ENCODE measurements around the gene A2ML1.
"Not testable (repeated sequence)": the region's sequence is repeated elsewhere in the genome, so short reads cannot be mapped to it uniquely, and the experiment has no call there.

The A2ML1 gene

DNA sequence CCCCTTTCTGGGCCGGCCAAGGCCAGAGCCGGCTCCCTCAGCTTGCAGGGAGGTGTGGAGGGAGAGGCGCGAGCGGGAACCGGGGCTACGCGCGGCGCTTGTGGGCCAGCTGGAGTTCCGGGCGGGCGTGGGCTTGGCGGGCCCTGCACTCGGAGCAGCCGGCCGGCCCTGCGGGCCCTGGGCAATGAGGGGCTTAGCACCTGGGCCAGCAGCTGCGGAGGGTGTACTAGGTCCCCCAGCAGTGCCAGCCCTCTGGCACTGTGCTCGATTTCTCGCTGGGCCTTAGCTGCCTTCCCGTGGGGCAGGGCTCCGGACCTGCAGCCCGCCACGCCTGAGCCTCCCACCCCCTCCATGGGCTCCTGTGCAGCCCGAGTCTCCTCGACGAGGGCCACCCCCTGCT, 35.2 kb upstream of the A2ML1 start:
- not testable (repeated sequence) for H3K4me2 ChIP-seq (ENCODE audit: low read length); H2AFZ ChIP-seq (ENCODE audit: insufficient read depth, low read length, poor library complexity); H3K27ac ChIP-seq (ENCODE audit: low read depth, low read length); H4K91ac ChIP-seq (ENCODE audit: low read depth, low read length); H4K12ac ChIP-seq (ENCODE audit: low read depth, low read length); H3K9ac ChIP-seq (ENCODE audit: low read length); H4K8ac ChIP-seq (ENCODE audit: low read depth, low read length); H2AK5ac ChIP-seq (ENCODE audit: low read length); H3K79me1 ChIP-seq (ENCODE audit: low read length); H3K9me3 ChIP-seq (ENCODE audit: insufficient read depth, low read depth, low read length); H3K4me1 ChIP-seq (ENCODE audit: control insufficient read depth in 1 of 2, insufficient read depth in 2 of 2, low read length in 2 of 2); H3K4me3 ChIP-seq (ENCODE audit: low read depth, low read length); H3K79me2 ChIP-seq (ENCODE audit: control insufficient read depth, insufficient read depth, low read length, poor library complexity); H2BK120ac ChIP-seq (ENCODE audit: insufficient read depth, low read length, poor library complexity); H3K4ac ChIP-seq (ENCODE audit: low read depth, low read length); H3K23ac ChIP-seq (ENCODE audit: low read length); H2BK5ac ChIP-seq (ENCODE audit: low read depth, low read length, poor library complexity); H3K27me3 ChIP-seq (ENCODE audit: insufficient read depth, low read length); H2BK12ac ChIP-seq (ENCODE audit: low read length); H3K18ac ChIP-seq (ENCODE audit: low read length); DNase-seq; H3K14ac ChIP-seq (ENCODE audit: low read length)
- WGBS (ENCODE audit: extremely low coverage, insufficient coverage, insufficient read length): no CpG with 5 or more reads among the region's 28 CpGs
- H3K36me3 ChIP-seq (ENCODE audit: control insufficient read depth in 1 of 2, insufficient read depth in 2 of 2, low read length in 2 of 2): peaks cover 4 to 13% of the 10 kb centered on the region in 2 experiments

DNA sequence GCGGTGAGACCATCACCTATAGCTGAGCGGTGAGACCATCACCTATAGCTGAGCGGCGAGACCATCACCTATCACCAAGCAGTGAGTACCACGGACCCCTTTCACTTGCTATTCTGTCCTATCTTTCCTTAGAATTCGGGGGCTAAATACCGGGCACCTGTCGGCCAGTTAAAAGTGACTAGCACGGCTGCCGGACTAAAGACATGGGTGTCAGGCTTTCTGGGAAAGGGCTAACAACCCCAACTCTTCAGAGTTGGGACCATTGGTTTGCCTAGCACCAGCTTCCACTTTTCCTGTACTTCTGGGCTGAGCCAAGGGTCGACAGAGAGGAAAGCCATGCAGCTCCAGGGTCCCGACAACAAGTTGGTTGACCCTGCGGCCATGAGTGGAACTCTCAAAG, 33.7 kb upstream of the A2ML1 start:
- not testable (repeated sequence) for H2AK5ac ChIP-seq (ENCODE audit: low read length); H3K23ac ChIP-seq (ENCODE audit: low read length); H2BK12ac ChIP-seq (ENCODE audit: low read length); H3K9me3 ChIP-seq (ENCODE audit: insufficient read depth, low read depth, low read length); H3K4ac ChIP-seq (ENCODE audit: low read depth, low read length); H3K79me1 ChIP-seq (ENCODE audit: low read length); H3K18ac ChIP-seq (ENCODE audit: low read length); H3K9ac ChIP-seq (ENCODE audit: low read length); DNase-seq; H4K12ac ChIP-seq (ENCODE audit: low read depth, low read length); H3K14ac ChIP-seq (ENCODE audit: low read length); H3K27me3 ChIP-seq (ENCODE audit: insufficient read depth, low read length); H3K36me3 ChIP-seq (ENCODE audit: control insufficient read depth in 1 of 2, insufficient read depth in 2 of 2, low read length in 2 of 2); H3K4me1 ChIP-seq (ENCODE audit: control insufficient read depth in 1 of 2, insufficient read depth in 2 of 2, low read length in 2 of 2); H3K79me2 ChIP-seq (ENCODE audit: control insufficient read depth, insufficient read depth, low read length, poor library complexity)
- peak overlapping the region; percentile 68 for H3K4me3 ChIP-seq (ENCODE audit: low read depth, low read length)
- H4K8ac ChIP-seq (ENCODE audit: low read depth, low read length): peak overlapping the region; percentile 1
- H4K91ac ChIP-seq (ENCODE audit: low read depth, low read length): peak overlapping the region; percentile 25
- peak overlapping the region; percentile 31 for H2BK120ac ChIP-seq (ENCODE audit: insufficient read depth, low read length, poor library complexity)
- peak overlapping the region; percentile 44 for H3K27ac ChIP-seq (ENCODE audit: low read depth, low read length)
- peak overlapping the region; percentile 39 for H2BK5ac ChIP-seq (ENCODE audit: low read depth, low read length, poor library complexity)
- peak overlapping the region; percentile 79 for H3K4me2 ChIP-seq (ENCODE audit: low read length)
- no CpG with 5 or more reads among the region's 13 CpGs for WGBS (ENCODE audit: extremely low coverage, insufficient coverage, insufficient read length)
- H2AFZ ChIP-seq (ENCODE audit: insufficient read depth, low read length, poor library complexity): peak overlapping the region; percentile 35

DNA sequence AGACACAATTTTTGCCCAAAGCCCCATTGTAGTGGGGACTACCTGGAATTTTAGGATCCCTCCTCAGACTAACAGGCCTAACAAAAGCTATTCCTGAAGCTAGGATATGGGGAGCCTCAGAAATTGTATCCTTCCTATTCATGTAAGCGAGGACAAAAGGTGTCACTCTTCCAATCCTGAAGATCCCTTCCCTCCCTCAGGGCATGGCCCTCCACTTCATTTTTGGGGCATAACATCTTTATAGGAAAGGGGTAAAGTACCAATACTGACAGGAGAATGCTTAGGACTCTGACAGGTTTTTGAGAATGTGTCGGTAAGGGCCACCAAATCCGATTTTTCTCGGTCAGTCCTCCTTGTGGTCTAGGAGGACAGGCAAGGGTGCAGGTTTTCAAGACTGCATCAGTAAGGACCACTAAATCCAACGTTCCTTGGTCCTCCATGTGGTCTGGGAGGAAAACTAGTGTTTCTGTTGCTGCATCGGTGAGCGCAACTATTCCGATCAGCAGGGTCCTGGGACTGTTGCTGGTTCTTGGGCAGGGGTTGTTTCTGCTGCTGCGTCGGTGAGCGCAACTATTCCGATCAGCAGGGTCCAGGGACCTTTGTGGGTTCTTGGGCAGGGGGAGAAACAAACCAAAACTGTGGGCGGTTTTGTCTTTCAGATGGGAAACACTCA, 32.9 kb upstream of the A2ML1 start:
- no CpG with 5 or more reads among the region's 13 CpGs for WGBS (ENCODE audit: extremely low coverage, insufficient coverage, insufficient read length)
- H4K12ac ChIP-seq (ENCODE audit: low read depth, low read length): not testable (repeated sequence)

DNA sequence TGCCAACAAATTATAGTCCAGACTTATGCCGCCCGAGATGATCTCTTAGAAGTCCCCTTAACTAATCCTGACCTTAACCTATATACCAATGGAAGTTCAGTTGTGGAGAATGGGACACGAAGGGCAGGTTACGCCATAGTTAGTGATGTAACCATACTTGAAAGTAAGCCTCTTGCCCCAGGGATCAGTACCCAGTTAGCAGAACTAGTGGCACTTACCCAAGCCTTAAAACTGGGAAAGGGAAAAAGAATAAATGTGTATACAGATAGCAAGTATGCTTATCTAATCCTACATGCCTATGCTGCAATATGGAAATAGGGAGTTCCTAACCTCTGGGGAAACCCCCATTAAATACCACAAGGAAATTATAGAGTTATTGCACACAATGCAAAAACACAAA, 29.2 kb upstream of the A2ML1 start:
- H2AK5ac ChIP-seq (ENCODE audit: low read length); H3K18ac ChIP-seq (ENCODE audit: low read length); H3K14ac ChIP-seq (ENCODE audit: low read length); H3K4me1 ChIP-seq (ENCODE audit: control insufficient read depth in 1 of 2, insufficient read depth in 2 of 2, low read length in 2 of 2); H3K27me3 ChIP-seq (ENCODE audit: insufficient read depth, low read length); H2BK12ac ChIP-seq (ENCODE audit: low read length); H2BK5ac ChIP-seq (ENCODE audit: low read depth, low read length, poor library complexity); H4K12ac ChIP-seq (ENCODE audit: low read depth, low read length); H3K27ac ChIP-seq (ENCODE audit: low read depth, low read length); H3K4me3 ChIP-seq (ENCODE audit: low read depth, low read length); H3K4me2 ChIP-seq (ENCODE audit: low read length); H2BK120ac ChIP-seq (ENCODE audit: insufficient read depth, low read length, poor library complexity); H4K8ac ChIP-seq (ENCODE audit: low read depth, low read length); H3K79me1 ChIP-seq (ENCODE audit: low read length); H3K23ac ChIP-seq (ENCODE audit: low read length); H3K4ac ChIP-seq (ENCODE audit: low read depth, low read length); H2AFZ ChIP-seq (ENCODE audit: insufficient read depth, low read length, poor library complexity); H4K91ac ChIP-seq (ENCODE audit: low read depth, low read length); H3K9ac ChIP-seq (ENCODE audit: low read length); H3K9me3 ChIP-seq (ENCODE audit: insufficient read depth, low read depth, low read length); H3K79me2 ChIP-seq (ENCODE audit: control insufficient read depth, insufficient read depth, low read length, poor library complexity): not testable (repeated sequence)
- DNase-seq: peak in 1 of 2 donors; percentile 46
- WGBS (ENCODE audit: extremely low coverage, insufficient coverage, insufficient read length): no CpG with 5 or more reads among the region's 4 CpGs
- H3K36me3 ChIP-seq (ENCODE audit: control insufficient read depth in 1 of 2, insufficient read depth in 2 of 2, low read length in 2 of 2): peaks cover 10 to 14% of the 10 kb centered on the region in 2 experiments

More for the DNA sequence above, 32.9 kb upstream of the A2ML1 start:
- not testable (repeated sequence) for H3K27me3 ChIP-seq (ENCODE audit: insufficient read depth, low read length); H3K79me1 ChIP-seq (ENCODE audit: low read length); H2BK12ac ChIP-seq (ENCODE audit: low read length); H4K8ac ChIP-seq (ENCODE audit: low read depth, low read length); H3K79me2 ChIP-seq (ENCODE audit: control insufficient read depth, insufficient read depth, low read length, poor library complexity); DNase-seq; H3K4me3 ChIP-seq (ENCODE audit: low read depth, low read length); H2BK5ac ChIP-seq (ENCODE audit: low read depth, low read length, poor library complexity); H3K36me3 ChIP-seq (ENCODE audit: control insufficient read depth in 1 of 2, insufficient read depth in 2 of 2, low read length in 2 of 2); H3K9me3 ChIP-seq (ENCODE audit: insufficient read depth, low read depth, low read length); H3K23ac ChIP-seq (ENCODE audit: low read length); H3K18ac ChIP-seq (ENCODE audit: low read length); H3K4me1 ChIP-seq (ENCODE audit: control insufficient read depth in 1 of 2, insufficient read depth in 2 of 2, low read length in 2 of 2); H2BK120ac ChIP-seq (ENCODE audit: insufficient read depth, low read length, poor library complexity); H3K14ac ChIP-seq (ENCODE audit: low read length); H2AK5ac ChIP-seq (ENCODE audit: low read length); H2AFZ ChIP-seq (ENCODE audit: insufficient read depth, low read length, poor library complexity); H3K27ac ChIP-seq (ENCODE audit: low read depth, low read length); H3K9ac ChIP-seq (ENCODE audit: low read length); H4K91ac ChIP-seq (ENCODE audit: low read depth, low read length)
- H3K4me2 ChIP-seq (ENCODE audit: low read length): peak overlapping the region; percentile 79
- peak overlapping the region; percentile 82 for H3K4ac ChIP-seq (ENCODE audit: low read depth, low read length)
